ENCODE measurements around the gene GPD2.

DNA sequence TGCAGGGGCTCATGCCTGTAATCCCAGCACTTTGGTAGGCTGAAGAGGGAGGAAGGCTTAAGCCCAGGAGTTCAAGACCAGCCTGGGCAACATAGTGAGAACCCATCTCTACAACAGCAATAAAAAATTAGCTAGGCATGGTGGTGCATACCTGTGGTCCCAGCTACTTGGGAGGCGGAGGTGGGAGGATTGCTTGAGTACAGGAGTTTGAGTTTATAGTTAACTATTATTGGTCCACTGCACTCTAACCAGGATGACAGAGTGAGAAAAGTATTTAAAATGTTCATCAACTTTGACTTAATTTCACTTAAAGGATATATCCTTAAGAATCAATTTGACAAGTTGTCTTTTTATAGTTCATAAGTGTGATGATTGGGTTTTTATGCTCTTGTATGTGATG is 14.3 kb upstream of the GPD2 start:
- TF ChIP-seq POLR2A (IDR thresholded peaks at IDR 0.05; ENCODE audit: low read depth, low read length) (no peak), POLR2AphosphoS5 (IDR thresholded peaks at IDR 0.05; ENCODE audit: low read depth, low read length) (no peak), TAF1 (IDR thresholded peaks at IDR 0.05; ENCODE audit: borderline replicate concordance, low read depth, low read length) (no peak)

Data from GM12892 (cell line).